ENCODE measurements around the gene ALX4. TPM values are rescaled to one million over a fixed set of nuclear protein-coding genes. Genes with fewer than 3 reads are reported as not detected.

ALX4 gene
- total RNA-seq (not detected), polyA plus RNA-seq (0.07 TPM)
- long read RNA-seq, donor 1, result 0 reads
- long read RNA-seq, donor 2, result 0 reads
- long read RNA-seq, donor 3, result 0 reads
- long read RNA-seq, donor 4, result 0 reads

DNA sequence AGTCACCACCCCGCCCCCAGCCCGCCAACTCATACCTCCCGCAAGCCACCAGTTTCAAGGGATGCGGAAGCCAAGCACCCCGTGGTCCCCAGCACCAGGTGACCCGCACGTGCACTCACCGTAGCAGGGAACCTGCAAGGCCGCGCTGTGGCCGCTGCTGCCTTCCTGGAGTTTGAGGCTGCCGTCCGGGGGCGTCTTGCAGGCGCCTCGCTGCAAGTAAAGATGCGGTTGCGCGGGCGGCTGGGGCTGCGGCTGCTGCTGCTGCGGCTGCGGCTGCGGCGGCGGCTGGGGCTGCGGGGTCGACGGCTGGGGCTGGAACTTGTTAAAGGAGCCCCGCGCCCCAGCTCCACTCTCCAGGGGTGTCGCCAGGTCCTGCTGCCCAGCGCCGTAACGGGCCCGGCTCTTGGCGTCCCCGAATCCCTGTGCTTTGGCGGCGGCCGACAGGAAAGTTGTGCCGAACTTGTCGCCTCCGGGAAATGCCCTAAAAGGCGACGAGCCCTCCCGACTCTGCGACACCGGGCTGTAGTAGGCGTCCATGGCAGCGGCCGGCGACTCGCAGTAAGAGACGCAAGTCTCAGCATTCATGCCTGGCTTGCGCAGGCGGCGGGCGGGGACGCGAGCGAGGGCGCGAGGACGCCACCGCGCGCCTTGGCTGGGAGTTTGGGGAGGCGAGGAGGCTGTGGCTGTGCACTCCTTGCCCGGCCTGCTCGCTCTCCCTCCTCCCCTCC, at the start of gene ALX4:
ALX4 (minus strand) TSS at position 662 of the 728 bp plus-strand sequence; CDS start at position 585, 77 bp downstream.
- H3K27me3 ChIP-seq (ENCODE audit: control insufficient read depth, insufficient read depth), result no peaks in the 10 kb centered on the region
- intact Hi-C loops (cut with DNase I), result no loop called here

DNA sequence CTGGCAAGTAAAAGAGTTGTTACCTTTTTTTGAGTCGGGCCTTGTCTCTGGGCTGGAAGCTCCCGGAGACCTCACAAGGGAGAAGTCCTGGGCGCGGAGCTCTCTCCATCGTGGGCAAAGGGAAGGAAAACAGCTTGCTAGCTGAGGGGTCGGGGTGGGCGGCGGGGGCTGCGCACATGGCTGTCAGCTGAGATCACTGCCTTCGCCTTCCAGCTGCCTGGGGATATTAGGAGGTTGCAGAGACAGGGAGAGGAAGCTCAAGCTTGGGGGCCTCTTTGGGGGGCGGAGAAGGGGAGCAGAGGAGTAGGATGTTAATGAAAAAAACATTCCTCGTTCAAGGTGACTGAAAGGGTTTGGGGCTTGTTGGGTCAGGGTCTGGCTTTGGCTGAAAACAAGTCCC, 49.2 kb upstream of the ALX4 start:
- peak in 1 of 3 donors; percentile 19 for DNase-seq
- intact Hi-C loops (cut with DNase I), result no loop called here
- Histone ChIP-seq H3K27me3 (ENCODE audit: control insufficient read depth, insufficient read depth) (no peaks in the 10 kb centered on the region), H3K4me3 (ENCODE audit: low read length) (no peak overlapping the region), H3K27ac (ENCODE audit: low read length) (no peak overlapping the region), H3K4me1 (ENCODE audit: control insufficient read depth, insufficient read depth, low read length) (no peaks in the 10 kb centered on the region), H3K9me3 (ENCODE audit: control insufficient read depth, low read length) (no peaks in the 10 kb centered on the region)
- 65% methylated on average over 12 of the region's 12 CpGs for WGBS
- ATAC-seq, result no peak

More for the DNA sequence above, at the start of gene ALX4:
- DNase-seq (peak; percentile 40 to 78 (median 73)), ATAC-seq (peak; percentile 65 to 75)
- peak within 1 kb of the TSS; percentile 24 for H3K4me3 ChIP-seq (ENCODE audit: low read length)
- H3K9me3 ChIP-seq (ENCODE audit: control insufficient read depth, low read length), result no peaks in the 10 kb centered on the region
- peaks cover 3% of the 10 kb centered on the region for H3K4me1 ChIP-seq (ENCODE audit: control insufficient read depth, insufficient read depth, low read length)
- no peak within 1 kb of the TSS for H3K27ac ChIP-seq (ENCODE audit: low read length)
- 1% methylated on average over 71 of the region's 71 CpGs for WGBS

DNA sequence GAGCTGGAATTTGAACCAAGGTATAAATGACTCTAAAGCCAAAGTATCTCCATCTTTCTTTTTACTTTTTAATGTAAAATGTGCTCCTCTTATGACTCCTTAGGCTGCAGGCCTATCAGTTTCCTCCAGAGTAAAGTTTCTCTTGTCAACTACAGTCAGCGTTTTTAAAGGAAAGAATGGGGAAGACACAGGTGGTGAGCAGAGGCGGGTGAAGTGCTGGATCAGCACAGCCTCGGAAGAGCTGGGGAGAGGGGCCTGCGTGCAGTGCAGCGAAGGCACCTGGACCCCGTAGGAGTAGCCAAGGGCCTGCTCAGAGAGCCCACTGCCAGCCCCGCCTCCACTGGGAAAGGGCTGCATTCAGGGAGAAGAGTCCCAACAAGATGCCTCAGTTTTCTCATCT, 48.8 kb upstream of the ALX4 start:
- ATAC-seq (no peak), DNase-seq (no peak)
- WGBS, result 83% methylated on average over 7 of the region's 7 CpGs
- Histone ChIP-seq H3K4me1 (ENCODE audit: control insufficient read depth, insufficient read depth, low read length) (no peaks in the 10 kb centered on the region), H3K27ac (ENCODE audit: low read length) (no peak overlapping the region), H3K4me3 (ENCODE audit: low read length) (no peak overlapping the region), H3K27me3 (ENCODE audit: control insufficient read depth, insufficient read depth) (no peaks in the 10 kb centered on the region), H3K9me3 (ENCODE audit: control insufficient read depth, low read length) (no peaks in the 10 kb centered on the region)
- intact Hi-C loops (cut with DNase I), result no loop called here

DNA sequence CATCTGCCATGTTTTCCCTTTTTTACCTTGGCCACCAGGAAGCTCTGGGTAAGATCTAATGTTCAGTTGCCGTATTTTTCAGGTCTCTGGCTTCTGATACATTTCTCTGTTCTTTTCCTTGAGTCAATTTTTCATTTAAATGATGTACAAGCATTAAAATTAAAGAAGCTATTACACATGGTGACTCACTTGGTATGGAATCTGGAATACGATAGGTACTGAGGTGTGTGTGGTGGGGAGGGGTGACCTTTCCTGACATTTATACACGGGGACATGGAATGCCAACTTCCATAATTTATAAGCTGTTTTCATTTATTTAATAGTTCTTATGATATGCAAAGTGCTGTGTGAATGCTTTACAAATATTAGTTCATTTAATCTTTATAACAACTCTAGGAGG, 47.8 kb upstream of the ALX4 start:
- WGBS, result 91% methylated on average over 3 of the region's 3 CpGs
- Histone ChIP-seq H3K27me3 (ENCODE audit: control insufficient read depth, insufficient read depth) (no peaks in the 10 kb centered on the region), H3K27ac (ENCODE audit: low read length) (no peak overlapping the region), H3K4me1 (ENCODE audit: control insufficient read depth, insufficient read depth, low read length) (no peaks in the 10 kb centered on the region), H3K4me3 (ENCODE audit: low read length) (no peak overlapping the region), H3K9me3 (ENCODE audit: control insufficient read depth, low read length) (no peaks in the 10 kb centered on the region)
- intact Hi-C loops (cut with DNase I), result no loop called here
- no peak for DNase-seq
- ATAC-seq, result no peak

DNA sequence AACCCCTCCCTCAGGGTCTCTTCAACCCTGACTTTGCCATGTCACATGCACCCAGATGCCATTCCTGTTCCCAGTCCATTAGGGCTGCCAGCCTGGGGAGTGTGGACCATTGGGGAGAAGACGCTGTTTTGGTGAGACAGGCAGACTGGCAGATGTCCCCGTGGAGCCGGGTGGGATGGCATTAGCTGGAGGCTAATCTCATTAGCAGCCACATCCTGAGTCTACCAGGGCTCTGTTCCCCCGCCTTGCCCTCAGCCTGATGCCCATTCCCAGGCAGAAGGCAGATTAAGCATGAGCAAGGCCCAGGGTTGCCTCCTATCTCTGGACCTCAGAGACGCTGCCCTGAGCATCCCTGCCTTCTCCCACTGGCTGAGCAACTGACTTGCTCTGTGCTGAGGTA, 46.4 kb upstream of the ALX4 start:
- no peaks in the 10 kb centered on the region for H3K9me3 ChIP-seq (ENCODE audit: control insufficient read depth, low read length)
- H3K27me3 ChIP-seq (ENCODE audit: control insufficient read depth, insufficient read depth), result no peaks in the 10 kb centered on the region
- no peak overlapping the region for H3K4me3 ChIP-seq (ENCODE audit: low read length)
- no peak overlapping the region for H3K27ac ChIP-seq (ENCODE audit: low read length)
- no peak for DNase-seq
- 90% methylated on average over 5 of the region's 5 CpGs for WGBS
- intact Hi-C loops (cut with DNase I), result no loop called here
- no peaks in the 10 kb centered on the region for H3K4me1 ChIP-seq (ENCODE audit: control insufficient read depth, insufficient read depth, low read length)
- no peak for ATAC-seq

DNA sequence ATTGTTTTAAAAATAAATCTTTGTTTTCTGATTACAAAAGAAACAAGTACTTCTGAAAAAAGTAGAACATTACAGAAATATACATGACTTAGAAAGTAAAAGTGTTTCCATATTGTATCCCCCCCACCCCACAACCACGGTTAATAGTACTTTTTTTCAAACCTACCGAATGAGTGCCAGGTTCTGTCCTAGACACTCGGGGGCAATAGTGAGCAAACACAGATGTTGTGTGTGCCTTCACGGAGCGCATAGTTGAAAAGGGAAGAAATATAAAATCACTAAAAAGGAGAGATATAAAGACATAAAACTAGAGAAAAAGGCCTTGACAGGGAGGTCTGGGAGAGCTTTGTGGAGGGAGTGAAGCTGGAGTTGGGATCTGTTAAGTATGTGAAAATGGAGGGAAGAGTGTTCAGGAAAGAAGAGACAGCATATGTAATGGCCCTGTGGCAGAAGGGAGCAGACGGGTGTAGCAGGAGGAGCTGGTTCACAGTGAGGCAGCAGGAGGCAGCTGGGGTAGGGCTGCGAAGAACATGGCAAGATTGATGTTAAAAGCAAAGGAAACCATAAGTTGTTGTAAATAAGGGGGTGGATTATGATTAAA, 42.1 kb upstream of the ALX4 start:
- ATAC-seq (no peak), DNase-seq (no peak)
- Histone ChIP-seq H3K27ac (ENCODE audit: low read length) (no peak overlapping the region), H3K27me3 (ENCODE audit: control insufficient read depth, insufficient read depth) (no peaks in the 10 kb centered on the region), H3K9me3 (ENCODE audit: control insufficient read depth, low read length) (no peaks in the 10 kb centered on the region), H3K4me1 (ENCODE audit: control insufficient read depth, insufficient read depth, low read length) (no peaks in the 10 kb centered on the region), H3K4me3 (ENCODE audit: low read length) (no peak overlapping the region)
- intact Hi-C loops (cut with DNase I), result no loop called here
- 65% methylated on average over 7 of the region's 7 CpGs for WGBS

DNA sequence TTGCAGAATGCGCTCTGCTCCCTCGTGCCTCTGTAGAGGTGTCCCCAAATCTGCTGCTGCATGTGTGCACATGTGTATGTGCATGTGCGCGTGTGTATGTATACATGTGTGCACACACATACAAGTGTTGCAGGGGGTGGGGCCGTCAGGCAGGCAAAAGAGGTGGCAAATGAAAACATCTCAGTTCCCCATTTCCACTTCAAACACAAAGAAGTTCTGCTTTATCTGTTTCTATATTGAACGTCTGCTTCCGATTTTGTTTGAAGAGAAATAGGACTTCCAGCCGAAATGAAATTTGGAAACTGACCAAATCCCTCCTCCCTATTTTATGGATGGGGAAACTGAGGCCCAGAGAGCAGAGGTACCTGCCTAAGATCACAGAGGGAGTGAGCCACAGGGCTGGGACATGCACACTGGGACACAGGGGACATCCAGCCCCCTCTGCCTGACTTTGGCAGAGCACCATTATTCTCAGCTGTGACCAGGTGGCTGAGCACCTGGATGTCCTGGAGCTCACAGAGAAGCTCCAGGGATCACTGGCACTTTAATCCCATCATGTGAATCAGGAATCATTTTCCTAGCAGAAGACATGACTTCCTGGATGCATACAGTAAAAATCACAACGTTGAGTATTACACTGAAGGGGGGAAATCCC, 41.2 kb upstream of the ALX4 start:
- no peaks in the 10 kb centered on the region for H3K4me1 ChIP-seq (ENCODE audit: control insufficient read depth, insufficient read depth, low read length)
- WGBS, result 80% methylated on average over 9 of the region's 9 CpGs
- ATAC-seq, result no peak
- no peak for DNase-seq
- H3K27me3 ChIP-seq (ENCODE audit: control insufficient read depth, insufficient read depth), result no peaks in the 10 kb centered on the region
- intact Hi-C loops (cut with DNase I), result no loop called here
- H3K4me3 ChIP-seq (ENCODE audit: low read length), result no peak overlapping the region
- no peak overlapping the region for H3K27ac ChIP-seq (ENCODE audit: low read length)
- H3K9me3 ChIP-seq (ENCODE audit: control insufficient read depth, low read length), result no peaks in the 10 kb centered on the region

DNA sequence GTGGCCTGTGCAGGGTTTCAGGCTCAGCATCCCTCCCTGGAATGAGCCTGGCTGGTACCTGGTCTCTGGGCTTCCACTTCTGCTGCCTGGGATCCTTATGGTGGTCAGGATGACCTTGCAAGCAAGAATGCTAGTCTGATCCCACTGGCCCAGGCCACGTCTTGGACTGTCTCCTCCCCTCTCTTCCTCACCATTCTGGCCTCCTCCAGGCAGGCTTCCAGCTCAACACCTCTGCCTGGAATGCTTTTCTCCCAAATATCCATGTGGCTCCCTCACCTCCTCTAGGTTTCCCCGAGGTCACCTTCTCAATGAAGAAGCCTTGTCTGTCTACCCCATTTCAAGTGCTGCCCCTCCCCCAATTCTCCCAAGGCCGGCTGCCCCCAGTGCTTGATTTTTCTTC, 39.4 kb upstream of the ALX4 start:
- intact Hi-C loops (cut with DNase I), result no loop called here
- Histone ChIP-seq H3K27me3 (ENCODE audit: control insufficient read depth, insufficient read depth) (no peaks in the 10 kb centered on the region), H3K4me1 (ENCODE audit: control insufficient read depth, insufficient read depth, low read length) (no peaks in the 10 kb centered on the region), H3K27ac (ENCODE audit: low read length) (no peak overlapping the region), H3K9me3 (ENCODE audit: control insufficient read depth, low read length) (no peaks in the 10 kb centered on the region), H3K4me3 (ENCODE audit: low read length) (no peak overlapping the region)
- ATAC-seq, result no peak
- no peak for DNase-seq
- WGBS, result 72% methylated on average over 3 of the region's 3 CpGs

DNA sequence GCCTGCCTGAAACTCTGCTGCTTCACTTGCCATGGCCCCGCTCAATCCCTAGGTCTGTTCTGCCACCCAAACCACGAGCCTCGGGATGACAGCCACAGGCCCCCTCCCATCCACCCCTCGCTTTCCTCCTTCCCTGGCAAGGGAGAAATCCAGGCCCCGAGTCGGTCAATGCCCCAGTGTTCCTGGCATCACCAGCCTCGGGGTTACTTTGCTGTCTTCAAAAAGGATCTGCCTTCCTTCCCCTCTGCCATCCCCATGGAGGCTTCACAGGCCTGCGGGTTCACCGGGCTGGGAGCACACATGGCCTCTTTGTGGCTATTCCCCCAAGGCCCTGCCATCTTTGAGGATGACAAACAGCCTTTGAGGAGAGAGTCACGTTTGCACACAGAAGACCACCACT, 38.8 kb upstream of the ALX4 start:
- Histone ChIP-seq H3K27ac (ENCODE audit: low read length) (no peak overlapping the region), H3K27me3 (ENCODE audit: control insufficient read depth, insufficient read depth) (no peaks in the 10 kb centered on the region), H3K9me3 (ENCODE audit: control insufficient read depth, low read length) (no peaks in the 10 kb centered on the region), H3K4me3 (ENCODE audit: low read length) (no peak overlapping the region), H3K4me1 (ENCODE audit: control insufficient read depth, insufficient read depth, low read length) (no peaks in the 10 kb centered on the region)
- WGBS, result 83% methylated on average over 10 of the region's 10 CpGs
- ATAC-seq, result no peak
- DNase-seq, result no peak
- intact Hi-C loops (cut with DNase I), result no loop called here

DNA sequence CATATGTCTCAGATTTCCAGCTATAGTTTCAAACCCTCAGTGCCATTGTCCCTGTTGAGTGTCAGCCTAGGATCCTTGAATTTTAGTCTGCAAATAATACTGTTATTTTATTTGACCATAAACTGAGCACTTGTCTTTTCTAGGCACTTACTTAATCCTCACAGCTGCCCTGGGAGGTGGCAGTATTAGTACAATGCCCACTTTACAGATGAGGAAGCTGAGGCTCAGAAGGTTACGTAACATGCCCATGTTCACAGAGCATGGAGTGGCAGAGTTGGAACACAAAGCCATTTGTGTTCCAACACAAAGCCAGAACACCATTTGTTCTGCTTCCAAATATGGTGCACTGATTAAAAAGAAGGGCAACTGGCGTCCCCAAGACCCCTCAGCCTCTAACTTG, 38.2 kb upstream of the ALX4 start:
- Histone ChIP-seq H3K4me1 (ENCODE audit: control insufficient read depth, insufficient read depth, low read length) (no peaks in the 10 kb centered on the region), H3K4me3 (ENCODE audit: low read length) (no peak overlapping the region), H3K27me3 (ENCODE audit: control insufficient read depth, insufficient read depth) (no peaks in the 10 kb centered on the region), H3K27ac (ENCODE audit: low read length) (no peak overlapping the region), H3K9me3 (ENCODE audit: control insufficient read depth, low read length) (no peaks in the 10 kb centered on the region)
- 52% methylated on average over 2 of the region's 2 CpGs for WGBS
- no peak for DNase-seq
- intact Hi-C loops (cut with DNase I), result no loop called here
- ATAC-seq, result no peak

DNA sequence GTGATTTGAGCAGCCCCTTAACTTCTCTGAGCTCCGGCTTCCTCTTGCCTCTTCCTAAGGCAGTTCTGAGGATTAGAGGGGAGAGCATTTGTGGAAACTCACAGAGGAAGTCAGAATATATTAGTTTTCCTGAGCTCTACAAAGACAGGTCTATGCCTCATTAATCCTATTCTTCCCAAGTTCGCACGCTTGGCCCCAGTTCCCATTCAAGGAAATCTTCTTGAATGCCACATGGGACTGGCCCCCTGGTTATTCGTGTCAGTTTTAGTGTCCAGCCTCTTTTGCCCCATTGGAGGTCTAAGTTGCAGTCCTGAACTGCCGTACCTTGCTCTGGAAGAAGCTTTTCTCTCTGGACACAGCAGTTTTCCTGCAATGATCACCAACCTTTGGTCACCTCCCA, 37.6 kb upstream of the ALX4 start:
- DNase-seq (no peak), ATAC-seq (no peak)
- Histone ChIP-seq H3K4me3 (ENCODE audit: low read length) (no peak overlapping the region), H3K27ac (ENCODE audit: low read length) (no peak overlapping the region), H3K27me3 (ENCODE audit: control insufficient read depth, insufficient read depth) (no peaks in the 10 kb centered on the region), H3K9me3 (ENCODE audit: control insufficient read depth, low read length) (no peaks in the 10 kb centered on the region), H3K4me1 (ENCODE audit: control insufficient read depth, insufficient read depth, low read length) (no peaks in the 10 kb centered on the region)
- 91% methylated on average over 5 of the region's 5 CpGs for whole genome bisulfite sequencing
- intact Hi-C loops (cut with DNase I), result no loop called here

All from right cardiac atrium (tissue), 5 donors.